ENCODE results near the gene IQSEC3. TPM values are rescaled to one million over a fixed set of nuclear protein-coding genes. Genes with fewer than 3 reads are reported as not detected.

The IQSEC3 gene
- total and polyA plus RNA-seq, 2 of the 13 experiments (the other 11 are each of a cell fraction or from before 2014, with no cell fraction given) = not detected

DNA sequence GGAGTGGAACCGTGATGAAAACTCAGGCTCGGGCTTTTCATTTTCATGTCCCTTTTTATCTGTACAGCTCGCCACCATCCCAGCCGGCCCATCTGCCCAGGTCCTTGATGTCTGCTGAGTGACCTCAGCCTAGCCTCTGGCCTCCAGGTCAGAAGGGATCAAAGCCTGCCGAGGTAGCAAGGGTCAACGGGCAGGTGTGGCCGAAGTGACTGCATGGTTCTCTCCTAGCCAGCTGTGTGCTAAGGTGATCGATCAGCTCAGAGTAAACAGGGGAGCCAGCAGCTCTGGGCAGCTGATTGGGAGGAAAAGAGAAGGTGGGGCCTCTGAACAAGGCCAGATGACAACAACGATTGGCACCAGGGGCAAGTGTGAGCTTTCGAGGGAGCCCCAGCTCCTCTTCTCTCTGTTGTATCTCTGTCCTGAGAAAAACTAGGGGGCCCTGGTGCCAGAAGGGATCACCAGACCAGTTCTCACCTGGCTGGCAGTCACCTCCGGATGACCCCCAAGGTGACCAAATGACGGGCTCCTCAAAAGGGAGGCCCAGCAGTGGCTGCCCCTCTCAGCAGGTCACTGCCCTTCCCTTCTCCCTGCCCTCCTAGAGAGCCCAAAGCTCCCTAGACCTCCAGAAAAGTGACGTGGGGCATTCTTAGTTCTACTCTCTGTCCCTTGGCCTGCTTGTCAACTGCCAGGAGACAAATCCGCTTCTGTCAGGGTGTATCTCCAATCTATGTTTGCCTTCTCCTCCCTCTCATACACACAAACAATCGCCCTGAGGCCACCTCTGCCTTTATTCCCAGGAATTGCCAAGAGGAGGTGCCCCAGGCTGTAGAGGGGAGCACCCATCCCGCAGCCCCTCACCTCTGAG, 143.9 kb downstream of the IQSEC3 start (continued):
- TF ChIP-seq, protein P1, sequence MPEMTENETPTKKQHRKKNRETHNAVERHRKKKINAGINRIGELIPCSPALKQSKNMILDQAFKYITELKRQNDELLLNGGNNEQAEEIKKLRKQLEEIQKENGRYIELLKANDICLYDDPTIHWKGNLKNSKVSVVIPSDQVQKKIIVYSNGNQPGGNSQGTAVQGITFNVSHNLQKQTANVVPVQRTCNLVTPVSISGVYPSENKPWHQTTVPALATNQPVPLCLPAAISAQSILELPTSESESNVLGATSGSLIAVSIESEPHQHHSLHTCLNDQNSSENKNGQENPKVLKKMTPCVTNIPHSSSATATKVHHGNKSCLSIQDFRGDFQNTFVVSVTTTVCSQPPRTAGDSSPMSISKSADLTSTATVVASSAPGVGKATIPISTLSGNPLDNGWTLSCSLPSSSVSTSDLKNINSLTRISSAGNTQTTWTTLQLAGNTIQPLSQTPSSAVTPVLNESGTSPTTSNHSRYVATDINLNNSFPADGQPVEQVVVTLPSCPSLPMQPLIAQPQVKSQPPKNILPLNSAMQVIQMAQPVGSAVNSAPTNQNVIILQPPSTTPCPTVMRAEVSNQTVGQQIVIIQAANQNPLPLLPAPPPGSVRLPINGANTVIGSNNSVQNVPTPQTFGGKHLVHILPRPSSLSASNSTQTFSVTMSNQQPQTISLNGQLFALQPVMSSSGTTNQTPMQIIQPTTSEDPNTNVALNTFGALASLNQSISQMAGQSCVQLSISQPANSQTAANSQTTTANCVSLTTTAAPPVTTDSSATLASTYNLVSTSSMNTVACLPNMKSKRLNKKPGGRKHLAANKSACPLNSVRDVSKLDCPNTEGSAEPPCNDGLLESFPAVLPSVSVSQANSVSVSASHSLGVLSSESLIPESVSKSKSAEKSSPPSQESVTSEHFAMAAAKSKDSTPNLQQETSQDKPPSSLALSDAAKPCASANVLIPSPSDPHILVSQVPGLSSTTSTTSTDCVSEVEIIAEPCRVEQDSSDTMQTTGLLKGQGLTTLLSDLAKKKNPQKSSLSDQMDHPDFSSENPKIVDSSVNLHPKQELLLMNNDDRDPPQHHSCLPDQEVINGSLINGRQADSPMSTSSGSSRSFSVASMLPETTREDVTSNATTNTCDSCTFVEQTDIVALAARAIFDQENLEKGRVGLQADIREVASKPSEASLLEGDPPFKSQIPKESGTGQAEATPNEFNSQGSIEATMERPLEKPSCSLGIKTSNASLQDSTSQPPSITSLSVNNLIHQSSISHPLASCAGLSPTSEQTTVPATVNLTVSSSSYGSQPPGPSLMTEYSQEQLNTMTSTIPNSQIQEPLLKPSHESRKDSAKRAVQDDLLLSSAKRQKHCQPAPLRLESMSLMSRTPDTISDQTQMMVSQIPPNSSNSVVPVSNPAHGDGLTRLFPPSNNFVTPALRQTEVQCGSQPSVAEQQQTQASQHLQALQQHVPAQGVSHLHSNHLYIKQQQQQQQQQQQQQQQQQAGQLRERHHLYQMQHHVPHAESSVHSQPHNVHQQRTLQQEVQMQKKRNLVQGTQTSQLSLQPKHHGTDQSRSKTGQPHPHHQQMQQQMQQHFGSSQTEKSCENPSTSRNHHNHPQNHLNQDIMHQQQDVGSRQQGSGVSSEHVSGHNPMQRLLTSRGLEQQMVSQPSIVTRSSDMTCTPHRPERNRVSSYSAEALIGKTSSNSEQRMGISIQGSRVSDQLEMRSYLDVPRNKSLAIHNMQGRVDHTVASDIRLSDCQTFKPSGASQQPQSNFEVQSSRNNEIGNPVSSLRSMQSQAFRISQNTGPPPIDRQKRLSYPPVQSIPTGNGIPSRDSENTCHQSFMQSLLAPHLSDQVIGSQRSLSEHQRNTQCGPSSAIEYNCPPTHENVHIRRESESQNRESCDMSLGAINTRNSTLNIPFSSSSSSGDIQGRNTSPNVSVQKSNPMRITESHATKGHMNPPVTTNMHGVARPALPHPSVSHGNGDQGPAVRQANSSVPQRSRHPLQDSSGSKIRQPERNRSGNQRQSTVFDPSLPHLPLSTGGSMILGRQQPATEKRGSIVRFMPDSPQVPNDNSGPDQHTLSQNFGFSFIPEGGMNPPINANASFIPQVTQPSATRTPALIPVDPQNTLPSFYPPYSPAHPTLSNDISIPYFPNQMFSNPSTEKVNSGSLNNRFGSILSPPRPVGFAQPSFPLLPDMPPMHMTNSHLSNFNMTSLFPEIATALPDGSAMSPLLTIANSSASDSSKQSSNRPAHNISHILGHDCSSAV (CRISPR knock-in tag; IDR thresholded peaks at IDR 0.05; ENCODE audit: borderline replicate concordance) = 0 out of 2 replicates have a peak, but pooled peaks have one; percentile 34
- TF ChIP-seq HNF4A (CRISPR knock-in tag; IDR thresholded peaks at IDR 0.05) (peak; percentile 99), RELA (CRISPR knock-in tag; IDR thresholded peaks at IDR 0.05) (0 out of 2 replicates have a peak, but pooled peaks have one; percentile 47), AGO2 (optimal IDR thresholded peaks at IDR 0.05; ENCODE audit: low read depth, low read length) (no peak), GLI4 (CRISPR knock-in tag; IDR thresholded peaks at IDR 0.05; ENCODE audit: borderline replicate concordance) (no peak), FOXP4 (CRISPR knock-in tag; IDR thresholded peaks at IDR 0.05) (peak; percentile 99), HOXA9 (CRISPR knock-in tag; IDR thresholded peaks at IDR 0.05; ENCODE audit: borderline replicate concordance) (0 out of 2 replicates have a peak, but pooled peaks have one; percentile 65), ZNF431 (CRISPR knock-in tag; IDR thresholded peaks at IDR 0.05; ENCODE audit: borderline replicate concordance, low read depth) (peak; percentile 56; the same call in 1 of the 2 replicates), ASH2L (IDR thresholded peaks at IDR 0.05; ENCODE audit: insufficient read length, low read depth, low read length) (peak; percentile 88), FLYWCH1 (CRISPR knock-in tag; IDR thresholded peaks at IDR 0.05) (no peak), EZH2 (conservative IDR thresholded peaks at IDR 0.05; ENCODE audit: low read depth, low read length) (no peak), ZNF577 (CRISPR knock-in tag; IDR thresholded peaks at IDR 0.05; ENCODE audit: borderline replicate concordance, low read depth) (0 out of 2 replicates have a peak, but pooled peaks have one; percentile 58), NFE2 (CRISPR knock-in tag; IDR thresholded peaks at IDR 0.05) (no peak), ZNF460 (CRISPR knock-in tag; IDR thresholded peaks at IDR 0.05; ENCODE audit: borderline replicate concordance) (peak; percentile 65; the same call in 1 of the 2 replicates)
- TF ChIP-seq, protein P2, sequence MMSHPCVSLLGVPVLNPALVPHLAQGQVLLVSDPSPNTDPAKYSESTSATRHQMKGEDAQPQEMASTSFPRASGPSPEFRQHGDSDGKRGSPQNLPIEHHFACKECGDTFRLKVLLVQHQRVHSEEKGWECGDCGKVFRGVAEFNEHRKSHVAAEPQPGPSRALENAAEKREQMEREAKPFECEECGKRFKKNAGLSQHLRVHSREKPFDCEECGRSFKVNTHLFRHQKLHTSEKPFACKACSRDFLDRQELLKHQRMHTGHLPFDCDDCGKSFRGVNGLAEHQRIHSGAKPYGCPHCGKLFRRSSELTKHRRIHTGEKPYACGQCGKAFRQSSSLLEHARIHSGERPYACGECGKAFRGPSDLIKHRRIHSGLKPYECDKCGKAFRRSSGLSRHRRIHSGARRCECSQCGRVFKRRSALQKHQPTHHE (CRISPR knock-in tag; IDR thresholded peaks at IDR 0.05; ENCODE audit: borderline replicate concordance) = peak; percentile 93
